ENCODE results near the gene DNMT1. TPM values are rescaled to one million over a fixed set of nuclear protein-coding genes. Genes with fewer than 3 reads are reported as not detected.
A peak's percentile ranks its signal among the peaks of the same experiment; 100 is the strongest.

Gene DNMT1
- polyA plus RNA-seq, 3 donors: 17.6 to 72.5 (median 19.0) TPM

- H3K27ac Mint-ChIP-seq: peak overlapping the region in 3 of 7 donors; percentile 31 to 84 (median 49)
- peaks cover 26 to 52% of the 10 kb centered on the region in 2 donors for H3K36me3 Mint-ChIP-seq
- Histone ChIP-seq H3K27ac (ENCODE audit: low read depth in 1 of 2, low read length in 2 of 2) (peak overlapping the region in 1 of 2 donors; percentile 48), H3K36me3 (replicated peaks in 1 of 2; ENCODE audit: control insufficient read depth in 1 of 2, insufficient read depth in 2 of 2, low read length in 2 of 2) (peaks cover 32 to 51% of the 10 kb centered on the region in 2 donors), H3K79me2 (ENCODE audit: insufficient read depth, low read length) (peaks cover 99% of the 10 kb centered on the region), H3K9me3 (replicated peaks in 1 of 2; ENCODE audit: control insufficient read depth in 1 of 2, insufficient read depth in 1 of 2, low read length in 2 of 2) (no peaks in the 10 kb centered on the region), H3K4me1 (ENCODE audit: control insufficient read depth in 1 of 2, insufficient read depth in 2 of 2, low read length in 2 of 2) (no peaks in the 10 kb centered on the region), H3K4me2 (replicated peaks; ENCODE audit: extremely low read depth, low read length, poor library complexity, severe bottlenecking) (no peak overlapping the region), H2AFZ (ENCODE audit: insufficient read depth, low read depth, low read length, poor library complexity, severe bottlenecking) (no peak overlapping the region), H3K4me3 (replicated peaks in 1 of 3; ENCODE audit: low read depth in 2 of 3, low read length in 3 of 3) (no peak overlapping the region), H4K20me1 (ENCODE audit: insufficient read depth, low read length) (peaks cover 53% of the 10 kb centered on the region), H3K27me3 (ENCODE audit: control insufficient read depth in 2 of 2, insufficient read depth in 2 of 2, low read length in 2 of 2) (no peaks in the 10 kb centered on the region), H3K9ac (ENCODE audit: insufficient read depth, low read length, poor library complexity, severe bottlenecking) (no peak overlapping the region)
- no peaks in the 10 kb centered on the region for H3K9me3 Mint-ChIP-seq
- TF ChIP-seq CTCF (IDR thresholded peaks at IDR 0.05): no peak
- intact Hi-C loops (cut with micrococcal nuclease): no loop called here
- 95% methylated on average over 8 of the region's 11 CpGs for WGBS (ENCODE audit: insufficient coverage)
- no peak overlapping the region for H3K4me3 Mint-ChIP-seq
- DNase-seq: no peak
- peaks cover 4% of the 10 kb centered on the region for H3K4me1 Mint-ChIP-seq
- H3K27me3 Mint-ChIP-seq (ENCODE audit: low read depth in 3 of 3): peaks cover 0 to 1% (median 0%) of the 10 kb centered on the region in 3 donors
Measured at GRCh38 chr19:10187315-10187714, 7.4 kb downstream of the DNMT1 start.

GRCh38 chr19:10184636-10185035 lies 10.1 kb downstream of the DNMT1 start:
- 94% methylated on average over 3 of the region's 5 CpGs for WGBS (ENCODE audit: insufficient coverage)
- Histone ChIP-seq H3K36me3 (replicated peaks in 1 of 2; ENCODE audit: control insufficient read depth in 1 of 2, insufficient read depth in 2 of 2, low read length in 2 of 2) (peaks cover 52 to 68% of the 10 kb centered on the region in 2 donors), H2AFZ (ENCODE audit: insufficient read depth, low read depth, low read length, poor library complexity, severe bottlenecking) (no peak overlapping the region), H3K9ac (ENCODE audit: insufficient read depth, low read length, poor library complexity, severe bottlenecking) (no peak overlapping the region), H3K27me3 (ENCODE audit: control insufficient read depth in 2 of 2, insufficient read depth in 2 of 2, low read length in 2 of 2) (no peaks in the 10 kb centered on the region), H3K4me2 (replicated peaks; ENCODE audit: extremely low read depth, low read length, poor library complexity, severe bottlenecking) (no peak overlapping the region), H3K4me3 (replicated peaks in 1 of 3; ENCODE audit: low read depth in 2 of 3, low read length in 3 of 3) (no peak overlapping the region), H4K20me1 (ENCODE audit: insufficient read depth, low read length) (peaks cover 41% of the 10 kb centered on the region), H3K9me3 (replicated peaks in 1 of 2; ENCODE audit: control insufficient read depth in 1 of 2, insufficient read depth in 1 of 2, low read length in 2 of 2) (no peaks in the 10 kb centered on the region), H3K4me1 (ENCODE audit: control insufficient read depth in 1 of 2, insufficient read depth in 2 of 2, low read length in 2 of 2) (no peaks in the 10 kb centered on the region), H3K79me2 (ENCODE audit: insufficient read depth, low read length) (peaks cover 93% of the 10 kb centered on the region), H3K27ac (ENCODE audit: low read depth in 1 of 2, low read length in 2 of 2) (peak overlapping the region in 1 of 2 donors; percentile 13)
- no peak for DNase-seq
- Mint-ChIP-seq H3K36me3 (peaks cover 33 to 61% of the 10 kb centered on the region in 2 donors), H3K9me3 (no peaks in the 10 kb centered on the region), H3K4me3 (no peak overlapping the region), H3K27ac (peak overlapping the region in 3 of 7 donors; percentile 51 to 80 (median 70)), H3K4me1 (peaks cover 4% of the 10 kb centered on the region), H3K27me3 (ENCODE audit: low read depth in 3 of 3) (peaks cover 0 to 1% (median 0%) of the 10 kb centered on the region in 3 donors)
- TF ChIP-seq CTCF (IDR thresholded peaks at IDR 0.05): no peak
- intact Hi-C loops (cut with micrococcal nuclease): no loop called here

All from CD14-positive monocyte (primary cell).